ENCODE data around the gene DNAJB5.

- TF ChIP-seq CTCF (IDR thresholded peaks at IDR 0.05) (no peak), POLR2A (IDR thresholded peaks at IDR 0.05) (no peak)
These were observed 40.3 kb downstream of the DNAJB5 start for GRCh38 chr9:35029852-35030251.
